GM18519 (cell line): ENCODE measurements around the gene DEFB113.
"Not testable (repeated sequence)": the region's sequence is repeated elsewhere in the genome, so short reads cannot be mapped to it uniquely, and the experiment has no call there.

Source experiments
- ATAC-seq: cut with Tn5 transposase; IDR thresholded peaks from one replicate; pipeline ENCODE4 v1.9.1; 2021; ENCODE audit warnings: mild to moderate bottlenecking, moderate library complexity; ENCODE audit not compliant: unreplicated experiment, low FRiP score

Gene DEFB113, protein sequence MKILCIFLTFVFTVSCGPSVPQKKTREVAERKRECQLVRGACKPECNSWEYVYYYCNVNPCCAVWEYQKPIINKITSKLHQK

DNA sequence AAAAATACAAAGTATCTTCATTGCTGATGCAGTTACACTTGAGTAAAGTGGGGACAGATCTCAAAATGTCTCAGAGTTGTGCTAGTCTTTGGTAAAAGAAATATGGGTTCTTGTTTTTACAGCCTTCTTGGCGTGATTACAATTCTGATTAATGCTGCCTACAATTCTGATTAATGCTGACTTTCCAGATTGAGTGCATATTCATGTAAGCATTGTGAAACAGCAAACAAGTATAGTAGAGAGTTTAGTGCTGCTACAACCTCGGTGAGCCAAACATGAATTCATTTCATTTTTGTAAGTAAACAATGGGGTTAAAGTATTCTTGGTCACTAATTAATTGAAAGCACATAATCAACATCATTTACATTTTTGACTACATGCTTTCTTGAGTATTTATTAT, at the start of gene DEFB113:
Gene DEFB113, minus strand, starts transcription at position 21 of the 400 bp plus-strand sequence. Its CDS starts 0 bp downstream, at position 21.
- ATAC-seq = no peak

DNA sequence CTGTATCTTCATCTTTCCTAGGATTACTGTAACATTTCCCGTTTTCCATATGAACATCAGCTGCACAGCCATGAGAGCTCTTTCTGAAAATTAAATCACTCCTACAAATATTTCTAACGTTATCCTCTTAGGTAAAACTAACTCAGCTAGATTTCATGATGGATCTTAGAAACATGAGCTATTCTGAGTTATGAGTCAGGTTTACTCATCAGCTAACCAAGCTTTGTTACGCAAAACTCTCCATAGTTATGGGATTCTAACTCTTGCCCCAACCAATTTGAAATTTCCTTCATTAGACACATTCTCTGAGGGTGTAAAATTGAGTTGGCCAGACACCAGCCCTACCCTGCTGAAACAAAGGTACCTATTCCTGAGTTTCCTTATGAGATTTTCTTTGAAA, 38.4 kb upstream of the DEFB113 start:
- ATAC-seq = no peak

DNA sequence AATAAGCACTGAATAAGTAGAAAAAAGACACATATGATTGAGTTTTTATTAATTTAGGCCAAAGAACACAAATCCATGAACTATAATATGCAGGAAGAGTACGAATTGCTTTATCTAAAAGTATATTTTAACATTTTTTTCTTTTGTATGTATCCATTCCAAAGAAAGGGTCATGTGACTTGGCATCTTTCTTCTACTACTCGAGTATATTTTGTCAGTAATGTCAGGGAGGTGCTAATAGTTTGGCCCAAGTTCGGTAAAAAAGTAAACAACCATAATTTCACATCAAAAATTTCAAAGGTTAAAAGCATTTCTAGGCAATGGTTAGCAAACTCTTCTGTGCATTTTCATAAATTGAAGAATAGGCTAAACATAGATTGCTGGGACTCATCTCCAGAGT, 33.7 kb upstream of the DEFB113 start:
- ATAC-seq = no peak

DNA sequence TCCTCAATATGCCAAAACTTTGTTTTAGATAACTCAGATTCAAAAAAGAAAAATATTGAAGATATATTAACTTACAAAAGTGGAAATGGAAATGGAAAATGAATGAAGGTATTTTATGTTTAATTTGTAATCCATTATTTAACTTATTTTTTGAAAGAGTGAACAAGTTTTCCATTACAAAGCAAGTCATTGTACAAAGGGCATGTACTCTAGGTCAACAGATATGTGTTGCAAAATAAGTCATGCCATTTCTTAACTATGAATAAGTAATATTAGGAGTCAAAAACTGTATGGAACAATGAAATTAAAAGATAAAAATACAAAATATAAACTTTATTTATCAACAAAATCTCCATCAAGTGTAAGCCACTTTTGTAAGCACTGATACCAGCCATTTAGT, 25.9 kb upstream of the DEFB113 start:
- no peak for ATAC-seq

DNA sequence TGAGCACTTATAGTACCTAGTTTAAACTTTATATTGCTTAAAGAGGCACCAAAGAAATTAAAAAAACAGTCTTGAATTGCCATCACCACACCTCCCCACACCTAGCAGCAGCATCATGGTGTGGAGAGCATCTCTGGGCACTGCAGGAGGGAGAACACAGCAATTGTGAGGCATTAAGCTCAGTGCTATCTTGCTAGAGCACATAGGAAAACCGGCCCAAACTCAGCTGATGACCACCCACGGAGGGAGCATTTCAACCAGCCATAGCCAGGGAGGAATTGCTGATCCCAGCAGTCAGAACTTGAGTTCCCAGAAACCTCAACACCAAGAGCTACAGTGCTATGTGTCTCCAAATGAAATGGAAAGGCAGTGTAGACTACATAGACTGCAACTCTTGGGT, 19.5 kb upstream of the DEFB113 start:
- ATAC-seq = no peak

DNA sequence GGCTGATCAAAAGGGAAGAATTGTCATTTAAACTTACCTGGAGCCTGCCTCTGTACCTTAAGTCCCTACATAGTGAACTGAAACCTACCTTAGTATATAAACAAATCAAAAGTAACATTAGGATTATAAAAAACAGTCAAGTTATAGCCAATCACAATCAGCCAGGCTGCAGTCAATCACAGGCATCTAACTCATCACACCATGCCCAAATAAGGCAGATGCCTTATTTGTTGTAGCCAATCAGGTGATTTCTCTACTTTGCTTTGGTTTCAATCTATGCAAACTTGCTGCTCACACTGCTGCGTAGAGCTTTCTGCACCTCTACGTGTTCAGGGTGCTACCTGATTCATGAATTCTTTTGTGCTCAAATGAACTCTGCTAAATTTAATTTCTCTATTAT, 18.3 kb upstream of the DEFB113 start:
- no peak for ATAC-seq

DNA sequence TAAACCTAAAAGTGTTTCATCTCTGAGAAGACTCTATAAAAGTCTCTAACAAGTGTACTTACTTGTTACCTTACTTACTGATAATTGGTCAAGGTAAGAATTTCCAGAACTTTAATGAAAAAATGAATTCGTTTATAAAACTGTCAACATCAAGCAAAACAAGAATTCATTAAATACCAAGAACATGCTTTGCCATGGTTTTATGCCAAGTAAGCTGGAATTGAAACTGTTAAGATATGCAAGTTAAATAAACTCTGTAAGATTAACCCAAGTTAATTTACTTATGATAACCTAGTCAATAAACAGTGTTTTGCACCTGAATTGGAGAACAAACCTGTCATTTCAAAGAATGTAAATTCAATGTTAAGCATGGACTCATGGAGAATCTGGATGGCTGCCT, 17.1 kb upstream of the DEFB113 start:
- ATAC-seq = no peak

DNA sequence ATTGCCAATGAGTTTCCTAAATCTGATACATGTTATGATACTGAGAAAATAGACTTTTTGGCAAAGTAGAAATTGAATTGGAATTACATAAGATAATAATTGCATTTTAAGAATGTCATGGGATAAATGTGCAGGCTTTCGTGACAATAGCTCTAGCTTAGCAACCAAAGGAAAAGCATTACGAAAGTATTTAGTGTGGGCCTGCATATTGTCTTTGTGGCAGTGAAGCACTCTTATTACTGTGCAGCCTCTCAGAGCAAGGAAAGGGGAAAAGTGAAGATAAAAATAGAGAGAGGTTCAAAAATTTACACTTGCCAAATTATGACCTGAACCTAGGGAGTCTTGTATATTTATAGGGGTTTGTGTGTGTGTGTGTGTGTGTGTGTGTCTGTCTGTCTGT, 12.6 kb upstream of the DEFB113 start:
- no peak for ATAC-seq

DNA sequence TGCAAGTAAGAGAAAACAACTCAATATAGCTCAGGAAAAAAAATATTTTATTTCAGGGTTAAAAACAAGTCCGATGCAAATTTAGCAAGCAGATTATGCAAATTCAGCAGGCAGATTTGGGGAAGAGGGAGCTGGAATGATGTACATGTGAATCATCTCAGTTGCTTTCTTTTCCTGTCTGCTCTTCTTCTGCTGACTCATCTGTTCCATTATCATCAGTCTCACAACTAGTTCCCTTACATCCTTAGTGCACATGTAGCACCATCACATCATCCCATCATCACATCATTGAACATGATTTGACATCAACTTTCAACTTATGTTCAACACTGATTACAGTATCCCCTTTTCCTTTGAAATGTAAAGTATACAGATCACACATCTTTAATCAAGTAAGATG, 11.5 kb upstream of the DEFB113 start:
- peak; percentile 58 for ATAC-seq

DNA sequence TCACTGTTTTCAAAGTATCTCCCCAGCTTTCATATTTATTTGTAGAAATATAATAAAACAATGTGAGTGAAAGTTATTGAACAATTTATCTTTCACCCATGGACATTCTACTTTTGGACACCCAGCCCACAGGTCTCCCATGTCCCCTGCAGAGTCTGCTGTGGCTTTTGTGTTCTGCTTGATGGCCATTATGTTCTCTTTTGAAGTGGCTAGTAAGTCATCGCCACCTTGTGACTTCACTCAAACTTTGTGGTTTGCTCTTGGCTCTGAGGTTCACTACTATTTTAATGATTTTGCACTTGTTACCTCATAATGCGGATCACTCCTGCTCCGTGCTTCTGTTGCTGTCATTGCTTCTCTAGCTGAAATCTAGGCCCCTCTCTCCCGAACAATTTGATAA, 10.2 kb upstream of the DEFB113 start:
- ATAC-seq = no peak

DNA sequence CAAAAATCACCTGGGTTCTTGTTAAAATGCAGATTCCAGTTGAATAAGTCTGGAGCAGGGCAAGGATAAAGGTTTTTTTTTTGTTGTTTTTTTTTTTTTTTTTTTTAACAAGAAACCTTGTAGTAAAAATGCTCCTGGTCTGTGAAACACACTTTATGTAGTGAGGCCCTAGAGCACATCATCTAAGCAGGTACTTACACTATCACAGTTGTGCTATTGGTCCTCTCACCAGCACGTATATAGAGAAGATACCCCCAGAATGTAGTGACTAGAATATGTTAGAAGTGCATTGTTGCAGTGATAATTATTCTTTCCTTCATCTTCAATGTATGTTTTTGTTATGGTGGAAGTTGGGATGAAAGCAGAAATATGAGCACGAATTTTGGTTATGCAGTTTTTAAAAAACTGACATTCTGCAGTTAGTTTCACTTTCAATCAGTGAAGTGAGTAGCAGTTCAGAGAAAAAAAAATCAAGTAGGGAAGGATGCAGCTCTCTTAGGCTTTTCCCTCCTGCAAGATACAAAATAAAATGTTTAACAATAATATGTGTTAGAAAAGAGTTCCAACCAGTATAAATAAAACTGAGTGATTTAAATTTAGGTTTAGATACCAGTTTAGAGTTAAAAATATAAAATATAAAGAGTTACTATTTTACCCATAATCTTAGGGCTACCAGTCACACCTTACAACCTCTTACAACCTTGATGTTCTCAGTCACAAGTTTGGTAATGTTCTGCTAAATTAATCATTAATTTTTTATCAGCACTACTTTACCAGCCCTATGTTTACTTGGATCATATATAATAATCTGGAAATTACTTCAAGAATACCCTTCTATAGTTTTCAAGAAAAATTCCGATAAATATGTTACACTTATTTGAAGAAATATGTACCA, 9.2 kb upstream of the DEFB113 start:
- peak; percentile 38 for ATAC-seq

DNA sequence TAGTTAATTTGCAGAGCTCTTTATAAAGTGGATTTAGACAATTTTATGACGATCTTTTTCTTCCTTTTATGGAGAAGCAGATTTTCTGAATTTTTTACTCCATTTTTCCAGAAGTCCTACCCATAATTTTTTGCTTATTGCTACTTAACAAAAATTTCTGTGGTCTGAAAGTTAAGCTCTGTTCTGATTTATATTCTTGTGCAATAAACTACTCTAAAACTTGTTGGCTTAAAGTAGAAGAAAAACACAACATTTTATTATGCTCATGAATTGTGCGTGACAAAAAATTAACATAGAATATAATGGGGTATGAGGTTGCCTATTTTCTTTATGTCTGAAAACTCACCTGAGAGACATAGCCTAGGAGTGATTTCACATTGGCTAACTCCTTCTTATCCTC, 2.6 kb downstream of the DEFB113 start:
- ATAC-seq = no peak

DNA sequence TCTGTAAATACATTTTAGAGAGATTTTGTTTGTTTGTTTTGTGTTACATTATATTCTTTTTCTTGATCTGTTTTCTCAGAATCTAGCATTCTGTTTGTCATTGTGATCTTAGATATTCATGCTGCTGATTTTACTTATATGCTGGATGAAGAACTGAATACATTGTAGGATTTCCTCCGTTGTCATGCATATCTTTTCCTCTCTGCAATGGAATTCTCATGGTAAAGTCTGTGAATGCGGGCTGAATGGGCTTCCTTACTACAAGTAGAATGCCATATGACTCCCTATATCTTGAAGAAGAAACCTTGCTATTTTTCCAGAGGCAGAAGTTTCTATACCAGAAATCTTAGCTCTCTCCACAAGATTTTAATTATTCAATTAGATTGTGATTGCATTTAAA, 3.1 kb downstream of the DEFB113 start:
- ATAC-seq = no peak

DNA sequence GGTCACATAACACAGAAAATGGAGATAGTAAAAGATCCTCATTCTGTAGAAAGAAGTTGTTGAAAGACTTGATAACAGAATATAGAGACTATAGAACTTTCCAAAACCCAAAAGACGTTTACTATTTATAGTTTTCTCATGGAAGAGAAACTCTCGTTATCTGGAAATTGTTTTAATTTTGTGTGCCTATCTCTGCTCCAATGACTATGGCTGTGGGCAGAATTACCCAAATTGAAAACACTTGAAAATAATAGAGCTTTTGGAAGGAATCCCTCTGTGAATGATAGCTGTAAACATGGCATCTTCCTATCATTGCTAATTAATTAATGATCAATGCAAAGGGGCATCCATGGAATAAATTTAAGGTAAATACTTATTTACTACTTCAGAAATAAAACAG, 5.4 kb downstream of the DEFB113 start, which contains the start of gene DEFB114:
Gene DEFB114, minus strand, starts transcription at position 101 of the 400 bp plus-strand sequence. Its CDS starts 59 bp downstream, at position 42.
- ATAC-seq = no peak

DNA sequence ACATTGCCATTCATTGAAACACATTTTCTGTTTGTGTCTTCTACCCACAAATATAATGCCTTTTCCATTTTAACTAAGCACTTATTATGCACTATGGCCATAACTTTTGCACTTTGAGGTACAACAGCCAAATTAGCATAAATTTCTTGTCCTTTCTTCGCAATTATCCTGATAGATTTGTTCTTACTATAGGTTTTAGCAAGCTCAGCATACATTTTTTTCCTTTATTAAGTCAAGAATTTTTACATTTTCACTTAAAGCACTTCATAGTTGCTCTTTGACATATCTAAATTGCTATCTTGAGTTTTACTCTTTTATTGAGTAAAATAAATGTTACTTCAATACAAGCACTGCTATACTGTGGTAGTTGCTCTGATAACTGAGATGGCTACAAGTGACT, 11.2 kb downstream of the DEFB113 start:
- no peak for ATAC-seq

DNA sequence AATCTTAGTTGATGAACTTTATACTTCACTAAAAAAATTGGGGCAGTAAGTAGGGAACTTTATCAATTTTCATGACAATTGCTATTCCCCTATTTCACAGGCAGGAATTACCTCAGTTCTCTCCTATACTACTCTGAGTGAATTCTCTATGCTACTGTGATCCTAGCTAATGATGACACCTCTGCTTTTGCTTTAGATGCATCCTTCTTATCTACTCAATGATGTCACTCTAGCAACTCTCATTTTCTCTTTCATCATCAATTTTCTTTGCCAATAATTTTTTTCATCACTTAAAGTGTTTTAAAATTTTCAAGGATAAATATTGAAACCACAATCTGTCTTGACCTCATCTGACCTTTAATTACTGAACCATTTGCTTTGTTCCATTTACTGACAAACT, 13.6 kb downstream of the DEFB113 start:
- no peak for ATAC-seq

DNA sequence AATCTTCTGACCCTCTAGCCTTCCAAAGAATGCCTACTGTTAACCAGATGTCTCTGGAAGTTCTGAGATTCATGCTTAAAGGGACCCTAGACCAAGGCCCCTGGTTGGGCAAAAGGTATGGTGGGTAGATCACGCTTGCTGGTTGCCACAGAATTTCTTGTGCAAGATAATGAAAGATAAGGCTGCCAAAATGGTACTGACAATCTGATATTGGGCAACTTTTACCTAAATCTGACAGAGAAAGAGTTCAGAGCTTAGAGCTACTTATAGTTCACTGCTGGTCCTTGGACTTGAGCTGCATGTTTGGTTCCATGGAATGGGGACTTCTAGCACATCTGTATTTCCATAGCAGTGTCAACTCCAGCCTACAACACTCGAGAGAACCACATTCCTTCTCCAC, 17.5 kb downstream of the DEFB113 start:
- ATAC-seq = no peak

DNA sequence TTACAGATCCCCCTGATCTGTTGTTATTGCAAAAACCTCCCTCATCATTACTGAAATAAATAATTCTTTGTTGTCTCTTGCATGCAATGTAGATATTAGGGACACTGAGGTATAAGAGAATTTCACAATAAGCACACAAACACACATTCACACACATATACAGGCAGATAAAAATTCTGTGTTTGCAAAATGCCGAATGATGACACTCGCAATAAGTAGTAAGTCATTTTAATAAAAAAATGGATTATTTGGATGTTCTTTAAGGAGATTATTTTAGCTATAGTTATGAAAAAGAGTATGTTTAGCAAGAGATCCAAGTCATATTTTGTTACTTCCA, 19.0 kb downstream of the DEFB113 start:
- no peak for ATAC-seq

DNA sequence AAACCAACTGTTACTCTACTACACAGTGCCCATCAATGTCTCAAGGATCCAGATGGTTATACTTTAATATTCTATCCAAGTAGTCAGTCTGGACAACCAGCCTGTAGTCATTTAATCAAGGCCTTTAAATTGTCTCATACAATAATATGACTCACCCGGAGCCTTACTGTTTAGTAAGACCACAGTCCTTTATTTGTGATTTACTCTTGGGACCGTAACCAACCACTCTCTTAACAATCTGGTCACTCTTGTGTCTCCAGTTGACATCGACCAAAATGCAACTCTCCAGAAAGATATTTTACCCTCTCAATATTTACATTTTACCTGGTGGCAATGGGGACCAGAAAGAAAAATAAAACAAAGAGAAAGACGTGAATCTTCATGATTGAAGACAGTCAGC, 20.4 kb downstream of the DEFB113 start:
- no peak for ATAC-seq

DNA sequence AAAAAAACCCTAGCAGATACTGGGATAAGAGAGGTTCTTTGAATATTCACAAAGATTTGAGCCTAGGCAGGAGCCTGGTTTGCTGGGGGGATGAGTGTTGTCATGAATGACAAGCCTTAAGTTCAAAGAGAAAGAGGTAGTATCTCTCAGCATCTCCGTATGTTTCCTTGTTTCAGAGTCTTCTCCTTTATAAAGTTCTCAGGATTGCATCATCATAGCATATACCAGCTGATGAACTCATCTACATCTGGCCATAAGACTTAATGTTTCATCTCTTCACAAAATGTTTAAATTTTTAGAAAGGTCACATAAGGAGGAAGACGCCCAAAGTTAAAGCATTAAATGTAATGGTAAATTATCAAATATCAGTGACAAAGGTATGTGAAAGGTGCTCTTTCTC, 22.6 kb downstream of the DEFB113 start:
- ATAC-seq = no peak

DNA sequence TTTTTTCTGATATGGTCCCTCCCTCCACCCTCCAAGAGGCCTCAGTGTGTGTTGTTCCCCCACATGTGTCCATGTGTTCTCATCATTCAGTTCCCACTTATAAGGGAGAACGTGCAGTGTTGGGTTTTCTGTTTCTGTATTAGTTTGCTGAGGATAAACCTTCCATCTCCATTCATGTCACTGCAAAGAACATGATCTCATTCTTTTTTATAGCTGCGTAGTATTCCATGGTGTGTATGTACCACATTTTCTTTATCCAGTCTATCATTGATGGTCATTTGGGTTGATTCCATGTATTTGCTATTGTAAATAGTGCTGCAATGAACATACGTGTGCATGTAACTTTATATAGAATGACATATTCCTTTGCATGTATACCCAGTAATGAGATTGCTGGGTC, 25.4 kb downstream of the DEFB113 start:
- not testable (repeated sequence) for ATAC-seq

DNA sequence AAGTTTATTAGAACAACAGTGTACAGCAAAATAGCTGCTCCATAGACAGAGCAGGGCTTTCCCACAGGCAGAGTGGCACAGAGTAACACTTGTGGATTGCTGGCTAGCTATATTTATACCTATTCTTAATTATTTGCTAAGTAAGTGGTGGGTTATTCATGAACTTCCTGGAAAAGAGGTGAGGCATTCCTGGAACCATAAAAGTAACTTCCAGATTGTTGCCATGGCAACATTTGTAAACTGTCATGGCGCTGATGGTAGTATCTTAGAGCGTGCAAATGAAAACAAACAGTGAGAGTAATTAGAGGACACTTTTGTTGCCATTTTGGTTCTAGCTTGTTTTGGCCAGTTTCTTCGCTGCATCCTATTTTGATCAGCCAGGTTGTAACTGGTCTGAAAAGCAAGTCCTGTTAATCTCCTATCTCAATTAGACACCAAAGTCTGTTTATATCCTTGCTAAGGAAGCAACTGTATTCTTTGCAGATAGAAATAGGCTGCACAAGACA, 29.4 kb downstream of the DEFB113 start:
- ATAC-seq = no peak
